ENCODE results near the gene SLC30A2. TPM values are rescaled to one million over a fixed set of nuclear protein-coding genes. Genes with fewer than 3 reads are reported as not detected.

SLC30A2 gene
- total RNA-seq, 4 donors from 2014 or later, result 0.13 to 1.8 (median 0.42) TPM

DNA sequence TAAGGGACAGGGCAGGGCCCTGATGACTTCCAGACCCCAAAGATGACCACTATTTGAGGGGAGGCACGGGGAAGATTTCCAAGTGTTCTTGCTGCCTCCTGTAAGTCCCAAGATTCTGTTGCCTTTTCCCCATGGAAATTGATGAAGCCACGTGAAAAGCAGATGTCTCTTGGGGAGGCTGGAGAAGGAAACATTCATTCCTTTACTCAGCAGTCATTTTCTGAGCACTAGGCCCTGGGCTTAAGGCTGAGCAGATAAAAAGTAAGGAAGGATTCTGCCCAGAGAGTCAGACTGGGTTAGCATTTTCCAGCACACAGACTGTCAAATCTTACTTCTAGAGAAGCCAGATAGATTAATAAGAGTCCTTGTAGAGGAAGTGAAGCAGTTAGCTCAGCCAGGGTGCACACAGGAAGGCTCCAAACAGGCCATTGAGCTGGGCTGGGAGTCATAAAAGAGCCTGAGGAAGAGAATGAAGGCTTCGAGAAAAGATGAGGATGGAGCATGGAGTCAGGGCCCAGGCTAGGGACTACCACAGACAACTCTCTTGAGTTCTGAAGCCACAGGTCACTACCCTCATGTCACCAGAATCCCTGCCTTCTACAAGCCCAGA, 14.2 kb downstream of the SLC30A2 start:
- TF ChIP-seq, protein P1, sequence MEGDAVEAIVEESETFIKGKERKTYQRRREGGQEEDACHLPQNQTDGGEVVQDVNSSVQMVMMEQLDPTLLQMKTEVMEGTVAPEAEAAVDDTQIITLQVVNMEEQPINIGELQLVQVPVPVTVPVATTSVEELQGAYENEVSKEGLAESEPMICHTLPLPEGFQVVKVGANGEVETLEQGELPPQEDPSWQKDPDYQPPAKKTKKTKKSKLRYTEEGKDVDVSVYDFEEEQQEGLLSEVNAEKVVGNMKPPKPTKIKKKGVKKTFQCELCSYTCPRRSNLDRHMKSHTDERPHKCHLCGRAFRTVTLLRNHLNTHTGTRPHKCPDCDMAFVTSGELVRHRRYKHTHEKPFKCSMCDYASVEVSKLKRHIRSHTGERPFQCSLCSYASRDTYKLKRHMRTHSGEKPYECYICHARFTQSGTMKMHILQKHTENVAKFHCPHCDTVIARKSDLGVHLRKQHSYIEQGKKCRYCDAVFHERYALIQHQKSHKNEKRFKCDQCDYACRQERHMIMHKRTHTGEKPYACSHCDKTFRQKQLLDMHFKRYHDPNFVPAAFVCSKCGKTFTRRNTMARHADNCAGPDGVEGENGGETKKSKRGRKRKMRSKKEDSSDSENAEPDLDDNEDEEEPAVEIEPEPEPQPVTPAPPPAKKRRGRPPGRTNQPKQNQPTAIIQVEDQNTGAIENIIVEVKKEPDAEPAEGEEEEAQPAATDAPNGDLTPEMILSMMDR (IDR thresholded peaks at IDR 0.05), result no peak
- no peak for TF ChIP-seq POLR2A (IDR thresholded peaks at IDR 0.05)
- intact Hi-C loops (cut with DNase I; ENCODE audit: low total_unique reads), result loop anchor here (10.0 kb wide), 1 partner anchor 63 kb away; no protein-coding TSS in a partner anchor
- no peak overlapping the region for H3K4me3 ChIP-seq (ENCODE audit: low read depth, poor library complexity, severe bottlenecking)
- no peak for DNase-seq (ENCODE audit: low spot score in 2 of 2)
- 58 to 78% methylated on average over 3 of the region's 3 CpGs for WGBS, 2 donors

DNA sequence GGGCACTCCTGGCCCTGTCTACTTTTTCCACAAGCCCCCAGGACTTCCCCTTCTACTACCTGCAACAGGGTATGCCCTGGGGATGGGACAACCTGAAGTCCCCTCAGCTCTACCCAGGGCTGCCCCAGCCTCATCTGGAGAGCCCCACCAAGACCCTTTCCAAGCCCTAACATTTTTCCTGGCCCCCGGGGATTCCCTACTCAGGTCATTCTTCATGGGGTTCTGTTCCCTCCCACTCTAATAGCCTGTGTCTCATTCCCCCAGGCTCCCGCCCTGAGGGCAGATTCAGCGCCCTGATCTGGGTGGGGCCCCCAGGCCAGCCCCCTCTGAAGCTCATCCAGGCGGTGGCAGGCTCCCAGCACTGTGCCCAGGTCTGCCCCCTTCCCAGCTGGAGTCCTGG, 14.7 kb downstream of the SLC30A2 start:
- TF ChIP-seq POLR2A (IDR thresholded peaks at IDR 0.05), result no peak
- TF ChIP-seq, protein P1 (IDR thresholded peaks at IDR 0.05), result no peak
- H3K4me3 ChIP-seq (ENCODE audit: low read depth, poor library complexity, severe bottlenecking), result no peak overlapping the region
- 70 to 78% methylated on average over 4 of the region's 4 CpGs for WGBS, 2 donors
- intact Hi-C loops (cut with DNase I; ENCODE audit: low total_unique reads), result loop anchor here (10.0 kb wide), 1 partner anchor 64 kb away; no protein-coding TSS in a partner anchor
- no peak for DNase-seq (ENCODE audit: low spot score in 2 of 2)

DNA sequence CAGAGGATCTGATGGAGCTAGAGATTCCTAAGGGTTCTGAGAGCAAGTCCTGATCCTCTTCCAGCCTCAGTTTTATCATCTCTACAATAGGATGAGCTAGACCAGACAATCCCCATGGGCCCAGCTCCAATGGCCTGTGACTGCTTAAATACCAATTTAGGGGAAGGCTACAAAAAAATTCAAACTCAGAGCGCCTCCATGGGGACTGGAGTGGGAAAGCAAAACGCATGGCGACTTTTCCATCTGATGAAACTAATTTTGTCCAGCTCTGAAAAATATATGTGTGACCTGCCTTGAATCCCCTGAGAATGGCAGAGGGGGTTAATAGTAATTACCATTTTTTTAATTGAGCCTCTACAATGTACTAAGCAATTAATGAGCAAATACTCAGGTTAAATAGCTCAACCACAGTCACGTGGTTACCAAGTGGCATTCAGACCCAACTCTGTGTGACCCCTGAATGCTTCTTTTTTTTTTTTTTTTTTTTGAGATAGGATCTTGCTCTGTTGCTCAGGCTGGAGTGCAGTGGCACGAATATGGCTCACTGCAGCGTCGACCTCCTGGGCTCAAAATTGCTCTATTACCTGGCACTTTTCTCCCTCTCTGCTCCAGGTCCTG, 15.9 kb downstream of the SLC30A2 start:
- H3K4me3 ChIP-seq (ENCODE audit: low read depth, poor library complexity, severe bottlenecking), result no peak overlapping the region
- TF ChIP-seq POLR2A (IDR thresholded peaks at IDR 0.05), result no peak
- TF ChIP-seq, protein P1 (IDR thresholded peaks at IDR 0.05), result no peak
- WGBS, 2 donors, result 86 to 88% methylated on average over 7 of the region's 7 CpGs
- intact Hi-C loops (cut with DNase I; ENCODE audit: low total_unique reads), result loop anchor here (10.0 kb wide), 1 partner anchor 65 kb away; no protein-coding TSS in a partner anchor
- no peak for DNase-seq (ENCODE audit: low spot score in 2 of 2)

DNA sequence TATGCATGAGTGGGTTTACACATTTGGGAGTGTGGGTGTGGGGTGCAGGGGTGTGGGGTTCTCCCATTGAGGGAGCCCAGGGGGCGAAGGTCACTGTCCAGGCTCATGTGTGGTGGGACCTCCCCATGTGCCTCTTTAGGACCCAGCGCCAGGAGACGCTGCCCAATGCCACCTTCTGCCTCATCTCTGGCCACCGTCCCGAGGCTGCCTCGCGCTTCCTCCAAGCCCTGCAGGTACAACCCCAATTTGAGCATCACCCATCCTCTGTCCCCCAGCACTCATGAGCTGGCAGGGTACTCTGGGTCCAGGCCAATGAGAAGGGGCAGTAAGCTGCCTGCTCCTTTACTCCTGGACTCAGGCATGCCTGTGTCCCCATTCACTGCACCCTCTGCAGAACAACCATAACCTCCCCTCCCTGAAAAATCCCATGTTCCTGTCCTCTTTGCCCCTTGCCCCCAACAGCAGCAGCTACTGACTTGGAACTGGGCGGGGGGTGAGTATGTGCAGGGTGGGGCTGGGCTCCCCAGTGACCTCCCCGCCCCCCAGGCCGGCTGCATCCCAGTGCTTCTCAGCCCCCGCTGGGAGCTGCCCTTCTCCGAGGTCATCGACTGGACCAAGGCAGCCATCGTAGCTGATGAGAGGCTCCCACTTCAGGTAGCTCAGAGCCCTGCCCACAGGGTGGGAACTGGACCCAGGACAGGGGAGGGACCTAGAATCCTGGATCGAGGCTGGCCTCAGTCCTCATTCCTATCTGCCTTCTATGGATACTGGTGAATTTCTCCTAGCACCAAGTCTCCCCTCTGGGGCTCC, 16.7 kb downstream of the SLC30A2 start:
- 79 to 83% methylated on average over 14 of the region's 15 CpGs for WGBS, 2 donors
- H3K4me3 ChIP-seq (ENCODE audit: low read depth, poor library complexity, severe bottlenecking), result no peak overlapping the region
- TF ChIP-seq POLR2A (IDR thresholded peaks at IDR 0.05), result no peak
- TF ChIP-seq, protein P1 (IDR thresholded peaks at IDR 0.05), result no peak
- DNase-seq (ENCODE audit: low spot score in 2 of 2), result no peak
- intact Hi-C loops (cut with DNase I; ENCODE audit: low total_unique reads), result no loop called here

DNA sequence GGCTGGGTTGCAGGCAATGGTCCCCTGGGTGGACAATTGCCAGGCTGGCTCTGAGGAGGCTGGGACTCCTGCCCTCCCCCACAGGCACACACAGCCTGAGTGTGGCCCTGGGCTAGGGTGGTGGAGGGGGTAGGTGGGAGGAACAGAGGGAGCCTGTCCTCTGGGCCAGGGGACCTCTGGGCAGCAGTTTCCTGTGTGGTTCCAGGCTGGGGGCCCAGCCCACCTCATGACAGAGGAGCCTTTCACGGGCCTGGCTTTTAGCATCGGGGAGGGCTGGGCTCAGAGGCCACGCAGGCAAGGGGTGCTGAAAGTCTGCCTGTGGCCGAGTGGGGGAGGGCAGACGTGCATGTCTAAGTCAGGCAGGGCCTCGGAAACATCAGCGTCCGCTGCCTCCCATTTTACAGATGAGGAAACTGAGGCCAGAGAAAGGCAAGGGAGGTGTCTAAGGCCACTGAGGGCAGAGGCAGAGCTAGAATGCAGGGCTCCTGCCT, 17.4 kb downstream of the SLC30A2 start:
- WGBS, 2 donors, result 67 to 85% methylated on average over 8 of the region's 8 CpGs

More for the DNA sequence above, 17.4 kb downstream of the SLC30A2 start:
- intact Hi-C loops (cut with DNase I; ENCODE audit: low total_unique reads), result no loop called here
- TF ChIP-seq, protein P1 (IDR thresholded peaks at IDR 0.05), result no peak
- no peak for TF ChIP-seq POLR2A (IDR thresholded peaks at IDR 0.05)
- H3K4me3 ChIP-seq (ENCODE audit: low read depth, poor library complexity, severe bottlenecking), result no peak overlapping the region
- DNase-seq (ENCODE audit: low spot score in 2 of 2), result no peak
